ENCODE results near the gene CREG1.

Gene CREG1

DNA sequence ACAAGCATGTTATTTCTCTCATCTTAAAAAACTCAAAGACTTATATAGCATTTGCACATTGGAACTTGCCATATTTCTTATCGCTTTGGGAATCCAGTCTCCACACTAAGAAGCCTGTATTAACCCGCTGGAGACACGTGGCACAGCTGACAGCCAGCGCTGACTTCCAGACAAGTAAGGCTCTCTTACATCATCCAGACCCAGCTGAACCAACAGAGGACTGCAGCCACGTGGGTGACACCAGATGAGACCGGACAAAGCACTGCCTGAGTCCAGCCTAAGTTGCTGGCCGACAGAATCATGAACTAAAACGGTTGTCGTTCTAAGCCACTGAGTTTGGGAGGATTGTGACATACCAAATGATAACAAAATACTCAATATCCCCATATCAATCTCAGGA lies 28.9 kb downstream of the CREG1 start:
- ChIA-PET POLR2A (interaction anchor here (0.6 kb wide), 1 partner anchor 18 kb away, joined by 3 read pairs; no protein-coding TSS in a partner anchor), CTCF (interaction anchor here (0.7 to 2.1 kb wide), 3 partner anchors 9 to 81 kb away, joined by 3 to 10 read pairs (median 4); no protein-coding TSS in a partner anchor)
- Histone ChIP-seq H3K36me3 (ENCODE audit: control insufficient read depth in 2 of 2, insufficient read depth in 1 of 2, low read length in 2 of 2) (no peaks in the 10 kb centered on the region), H3K4me1 (ENCODE audit: control insufficient read depth, insufficient read depth, low read length) (no peaks in the 10 kb centered on the region), H3K9me3 (ENCODE audit: control insufficient read depth, insufficient read depth, low read depth, low read length) (no peaks in the 10 kb centered on the region), H3K4me3 (ENCODE audit: low read depth, low read length) (no peak overlapping the region), H3K27ac (ENCODE audit: extremely low read depth, low read depth, low read length) (no peak overlapping the region)
- no peak for TF ChIP-seq ZFHX2 (tag by site-specific recombination; conservative IDR thresholded peaks at IDR 0.05)
- TF ChIP-seq ZNF776 (tag by site-specific recombination; IDR thresholded peaks at IDR 0.05; ENCODE audit: borderline replicate concordance): no peak
- TF ChIP-seq, protein P1, sequence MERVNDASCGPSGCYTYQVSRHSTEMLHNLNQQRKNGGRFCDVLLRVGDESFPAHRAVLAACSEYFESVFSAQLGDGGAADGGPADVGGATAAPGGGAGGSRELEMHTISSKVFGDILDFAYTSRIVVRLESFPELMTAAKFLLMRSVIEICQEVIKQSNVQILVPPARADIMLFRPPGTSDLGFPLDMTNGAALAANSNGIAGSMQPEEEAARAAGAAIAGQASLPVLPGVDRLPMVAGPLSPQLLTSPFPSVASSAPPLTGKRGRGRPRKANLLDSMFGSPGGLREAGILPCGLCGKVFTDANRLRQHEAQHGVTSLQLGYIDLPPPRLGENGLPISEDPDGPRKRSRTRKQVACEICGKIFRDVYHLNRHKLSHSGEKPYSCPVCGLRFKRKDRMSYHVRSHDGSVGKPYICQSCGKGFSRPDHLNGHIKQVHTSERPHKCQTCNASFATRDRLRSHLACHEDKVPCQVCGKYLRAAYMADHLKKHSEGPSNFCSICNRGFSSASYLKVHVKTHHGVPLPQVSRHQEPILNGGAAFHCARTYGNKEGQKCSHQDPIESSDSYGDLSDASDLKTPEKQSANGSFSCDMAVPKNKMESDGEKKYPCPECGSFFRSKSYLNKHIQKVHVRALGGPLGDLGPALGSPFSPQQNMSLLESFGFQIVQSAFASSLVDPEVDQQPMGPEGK (tag by site-specific recombination; IDR thresholded peaks at IDR 0.05): no peak
- no peak for TF ChIP-seq KLF16 (tag by site-specific recombination; IDR thresholded peaks at IDR 0.05)
- no peak for TF ChIP-seq ZNF335 (tag by site-specific recombination; conservative IDR thresholded peaks at IDR 0.05)
- no peak for TF ChIP-seq ZNF362 (tag by site-specific recombination; IDR thresholded peaks at IDR 0.05)
- TF ChIP-seq ZNF324 (tag by site-specific recombination; IDR thresholded peaks at IDR 0.05): no peak
- TF ChIP-seq ZNF157 (tag by site-specific recombination; IDR thresholded peaks at IDR 0.05): no peak
- no peak for TF ChIP-seq ZNF571 (tag by site-specific recombination; IDR thresholded peaks at IDR 0.05)
- no peak for TF ChIP-seq ZNF521 (tag by site-specific recombination; IDR thresholded peaks at IDR 0.05)
- TF ChIP-seq, protein P2, sequence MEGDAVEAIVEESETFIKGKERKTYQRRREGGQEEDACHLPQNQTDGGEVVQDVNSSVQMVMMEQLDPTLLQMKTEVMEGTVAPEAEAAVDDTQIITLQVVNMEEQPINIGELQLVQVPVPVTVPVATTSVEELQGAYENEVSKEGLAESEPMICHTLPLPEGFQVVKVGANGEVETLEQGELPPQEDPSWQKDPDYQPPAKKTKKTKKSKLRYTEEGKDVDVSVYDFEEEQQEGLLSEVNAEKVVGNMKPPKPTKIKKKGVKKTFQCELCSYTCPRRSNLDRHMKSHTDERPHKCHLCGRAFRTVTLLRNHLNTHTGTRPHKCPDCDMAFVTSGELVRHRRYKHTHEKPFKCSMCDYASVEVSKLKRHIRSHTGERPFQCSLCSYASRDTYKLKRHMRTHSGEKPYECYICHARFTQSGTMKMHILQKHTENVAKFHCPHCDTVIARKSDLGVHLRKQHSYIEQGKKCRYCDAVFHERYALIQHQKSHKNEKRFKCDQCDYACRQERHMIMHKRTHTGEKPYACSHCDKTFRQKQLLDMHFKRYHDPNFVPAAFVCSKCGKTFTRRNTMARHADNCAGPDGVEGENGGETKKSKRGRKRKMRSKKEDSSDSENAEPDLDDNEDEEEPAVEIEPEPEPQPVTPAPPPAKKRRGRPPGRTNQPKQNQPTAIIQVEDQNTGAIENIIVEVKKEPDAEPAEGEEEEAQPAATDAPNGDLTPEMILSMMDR (tag by site-specific recombination; IDR thresholded peaks at IDR 0.05): no peak
- TF ChIP-seq, protein P3, sequence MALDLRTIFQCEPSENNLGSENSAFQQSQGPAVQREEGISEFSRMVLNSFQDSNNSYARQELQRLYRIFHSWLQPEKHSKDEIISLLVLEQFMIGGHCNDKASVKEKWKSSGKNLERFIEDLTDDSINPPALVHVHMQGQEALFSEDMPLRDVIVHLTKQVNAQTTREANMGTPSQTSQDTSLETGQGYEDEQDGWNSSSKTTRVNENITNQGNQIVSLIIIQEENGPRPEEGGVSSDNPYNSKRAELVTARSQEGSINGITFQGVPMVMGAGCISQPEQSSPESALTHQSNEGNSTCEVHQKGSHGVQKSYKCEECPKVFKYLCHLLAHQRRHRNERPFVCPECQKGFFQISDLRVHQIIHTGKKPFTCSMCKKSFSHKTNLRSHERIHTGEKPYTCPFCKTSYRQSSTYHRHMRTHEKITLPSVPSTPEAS (tag by site-specific recombination; IDR thresholded peaks at IDR 0.05): no peak
- TF ChIP-seq, protein P4, sequence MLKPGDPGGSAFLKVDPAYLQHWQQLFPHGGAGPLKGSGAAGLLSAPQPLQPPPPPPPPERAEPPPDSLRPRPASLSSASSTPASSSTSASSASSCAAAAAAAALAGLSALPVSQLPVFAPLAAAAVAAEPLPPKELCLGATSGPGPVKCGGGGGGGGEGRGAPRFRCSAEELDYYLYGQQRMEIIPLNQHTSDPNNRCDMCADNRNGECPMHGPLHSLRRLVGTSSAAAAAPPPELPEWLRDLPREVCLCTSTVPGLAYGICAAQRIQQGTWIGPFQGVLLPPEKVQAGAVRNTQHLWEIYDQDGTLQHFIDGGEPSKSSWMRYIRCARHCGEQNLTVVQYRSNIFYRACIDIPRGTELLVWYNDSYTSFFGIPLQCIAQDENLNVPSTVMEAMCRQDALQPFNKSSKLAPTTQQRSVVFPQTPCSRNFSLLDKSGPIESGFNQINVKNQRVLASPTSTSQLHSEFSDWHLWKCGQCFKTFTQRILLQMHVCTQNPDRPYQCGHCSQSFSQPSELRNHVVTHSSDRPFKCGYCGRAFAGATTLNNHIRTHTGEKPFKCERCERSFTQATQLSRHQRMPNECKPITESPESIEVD (tag by site-specific recombination; IDR thresholded peaks at IDR 0.05): no peak
- TF ChIP-seq ELK4 (IDR thresholded peaks at IDR 0.05; ENCODE audit: borderline replicate concordance, low read depth, low read length): no peak
- TF ChIP-seq ZBTB17 (tag by site-specific recombination; IDR thresholded peaks at IDR 0.05): no peak
- no peak for TF ChIP-seq YY2 (tag by site-specific recombination; IDR thresholded peaks at IDR 0.05)
- TF ChIP-seq SCRT2 (tag by site-specific recombination; IDR thresholded peaks at IDR 0.05): no peak
- TF ChIP-seq ZNF10 (tag by site-specific recombination; IDR thresholded peaks at IDR 0.05): no peak
- TF ChIP-seq HOXD13 (CRISPR knock-in tag; IDR thresholded peaks at IDR 0.05; ENCODE audit: borderline replicate concordance): no peak
- no peak for TF ChIP-seq ZNF501 (tag by site-specific recombination; IDR thresholded peaks at IDR 0.05)
